Common myeloid progenitor, CD34-positive (primary cell): ENCODE measurements around the gene GFAP.

Experiments used
- CTCF ChIA-PET: fragments of 350-600 bp; sonication (Branson Sonifier 250); formaldehyde crosslinking; loops from one replicate; lab custom pipeline; 2021; ENCODE audit warnings: antibody characterized with exemption; lab: Charles Lee
- POLR2A ChIA-PET: fragments of 350-600 bp; sonication (Branson Sonifier 250); formaldehyde crosslinking; loops from one replicate; lab custom pipeline; 2021; ENCODE audit warnings: antibody characterized with exemption; lab: Charles Lee
- DNase-seq, 3 donors: peaks; one replicate each; pipeline versions ENCODE4 v3.0.0 to v3.0.0-alpha.2; 2013
- H3K27ac ChIP-seq, 2 experiments: 1 replicate in 1 of 2; 2 replicates in 1 of 2; pipeline ENCODE4 v1.7.0; 2013; ENCODE audit warnings: inconsistent platforms in 2 of 2, low read length in 2 of 2, mild to moderate bottlenecking in 2 of 2, low read depth in 1 of 2, moderate library complexity in 1 of 2; ENCODE audit not compliant: severe bottlenecking in 2 of 2, insufficient read depth in 1 of 2, poor library complexity in 1 of 2
- H3K27me3 ChIP-seq, 5 experiments: replicated peaks in 2 of 5; 1 replicate in 3 of 5; 2 replicates in 2 of 5; pipeline versions ENCODE4 v1.6.1 to v1.7.0; 2013; ENCODE audit warnings: low read length in 4 of 5, mild to moderate bottlenecking in 2 of 5, moderate library complexity in 2 of 5, inconsistent platforms in 1 of 5; ENCODE audit not compliant: insufficient read depth in 5 of 5, control insufficient read depth in 4 of 5
- H3K36me3 ChIP-seq, 4 experiments: 1 replicate in 2 of 4; 2 replicates in 2 of 4; pipeline versions ENCODE4 v1.6.1 to v1.7.0; 2013; ENCODE audit warnings: low read length in 3 of 4, control low read depth in 1 of 4, mild to moderate bottlenecking in 1 of 4; ENCODE audit not compliant: control insufficient read depth in 4 of 4, insufficient read depth in 4 of 4
- H3K4me1 ChIP-seq, 4 experiments: 1 replicate in 3 of 4; 2 replicates in 1 of 4; pipeline versions ENCODE4 v1.6.1 to v1.7.1; 2013; ENCODE audit warnings: low read length in 3 of 4, mild to moderate bottlenecking in 3 of 4, control low read depth in 1 of 4, inconsistent platforms in 1 of 4, moderate library complexity in 1 of 4; ENCODE audit not compliant: control insufficient read depth in 4 of 4, insufficient read depth in 4 of 4; ENCODE audit errors: control extremely low read depth in 1 of 4
- H3K4me3 ChIP-seq, 7 experiments: 1 replicate in 4 of 7; 2 replicates in 3 of 7; pipeline versions ENCODE4 v1.5.1 to v1.7.0; 2013; ENCODE audit warnings: mild to moderate bottlenecking in 7 of 7, low read length in 6 of 7, moderate library complexity in 6 of 7, inconsistent platforms in 2 of 7, low read depth in 2 of 7, control low read depth in 1 of 7; ENCODE audit not compliant: insufficient read depth in 4 of 7, control insufficient read depth in 1 of 7; ENCODE audit errors: extremely low read depth in 1 of 7
- H3K9me3 ChIP-seq, 5 experiments: 1 replicate in 4 of 5; 2 replicates in 1 of 5; pipeline versions ENCODE4 v1.6.1 to v1.7.1; 2013; ENCODE audit warnings: low read length in 4 of 5, mild to moderate bottlenecking in 2 of 5, inconsistent platforms in 1 of 5, low read depth in 1 of 5, moderate library complexity in 1 of 5; ENCODE audit not compliant: control insufficient read depth in 4 of 5, insufficient read depth in 2 of 5; ENCODE audit errors: control extremely low read depth in 1 of 5
- WGBS: methylation state at CpG from one replicate; pipeline ENCODE4 v1.1.5; 2013; ENCODE audit not compliant: insufficient coverage; 5-methylcytosine and 5-hydroxymethylcytosine counted together

GFAP gene

DNA sequence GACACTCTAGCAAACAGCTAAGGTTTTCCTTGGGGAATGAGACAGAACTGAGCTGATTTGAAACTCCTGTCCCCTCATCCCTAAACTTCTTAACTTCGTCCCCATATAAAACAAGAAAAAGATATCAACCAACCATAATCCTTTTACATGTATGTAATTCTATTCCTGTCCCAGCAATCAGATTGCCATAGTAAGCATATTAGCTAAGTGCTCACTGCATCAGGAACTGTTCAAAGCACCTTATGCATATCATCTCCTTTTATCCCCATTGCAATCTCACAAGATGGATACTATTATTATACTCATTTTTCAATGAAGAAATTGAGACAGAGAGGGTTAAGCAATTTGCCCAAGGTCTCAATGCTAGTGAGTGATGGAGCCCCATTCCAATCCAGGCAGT, 25.5 kb upstream of the GFAP start:
- Histone ChIP-seq H3K4me3 (no peak overlapping the region), H3K27ac (no peak overlapping the region), H3K9me3 (peaks cover 0 to 4% (median 0%) of the 10 kb centered on the region in 5 experiments), H3K4me1 (no peaks in the 10 kb centered on the region), H3K36me3 (peaks cover 2 to 23% (median 10%) of the 10 kb centered on the region in 4 experiments), H3K27me3 (no peaks in the 10 kb centered on the region)
- DNase-seq: no peak
- ChIA-PET CTCF (interaction anchor here (1.2 to 1.9 kb wide), 3 partner anchors 20 to 81 kb away, joined by 3 to 10 read pairs (median 5); no protein-coding TSS in a partner anchor), POLR2A (no interaction called here)
- WGBS: 100% methylated on average over 1 of the region's 1 CpG

DNA sequence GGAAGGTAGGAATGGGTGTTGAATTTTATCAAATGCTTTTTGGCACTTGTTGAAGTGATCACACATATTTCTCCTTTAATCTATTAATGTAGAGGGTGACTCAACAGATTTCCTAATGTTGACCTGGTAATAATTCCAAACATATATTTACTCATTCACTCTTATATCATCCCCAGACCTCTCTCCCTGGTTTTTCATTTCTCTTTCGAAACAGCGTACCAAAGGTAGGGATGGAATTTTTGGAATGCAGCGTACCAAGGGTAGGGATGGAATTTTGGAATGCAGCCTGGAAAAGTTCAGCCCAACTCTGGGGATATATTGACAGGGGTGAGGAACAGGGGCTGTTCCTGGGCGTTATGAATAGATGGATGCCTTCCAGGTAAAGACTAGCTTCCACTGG, 25.0 kb upstream of the GFAP start:
- Histone ChIP-seq H3K4me3 (no peak overlapping the region), H3K9me3 (peaks cover 0 to 4% (median 0%) of the 10 kb centered on the region in 5 experiments), H3K4me1 (no peaks in the 10 kb centered on the region), H3K27me3 (no peaks in the 10 kb centered on the region), H3K27ac (no peak overlapping the region), H3K36me3 (peaks cover 2 to 27% (median 15%) of the 10 kb centered on the region in 4 experiments)
- ChIA-PET CTCF (interaction anchor here (1.2 to 1.9 kb wide), 3 partner anchors 20 to 82 kb away, joined by 3 to 10 read pairs (median 5); no protein-coding TSS in a partner anchor), POLR2A (no interaction called here)
- DNase-seq: no peak
- WGBS: 97% methylated on average over 4 of the region's 4 CpGs

DNA sequence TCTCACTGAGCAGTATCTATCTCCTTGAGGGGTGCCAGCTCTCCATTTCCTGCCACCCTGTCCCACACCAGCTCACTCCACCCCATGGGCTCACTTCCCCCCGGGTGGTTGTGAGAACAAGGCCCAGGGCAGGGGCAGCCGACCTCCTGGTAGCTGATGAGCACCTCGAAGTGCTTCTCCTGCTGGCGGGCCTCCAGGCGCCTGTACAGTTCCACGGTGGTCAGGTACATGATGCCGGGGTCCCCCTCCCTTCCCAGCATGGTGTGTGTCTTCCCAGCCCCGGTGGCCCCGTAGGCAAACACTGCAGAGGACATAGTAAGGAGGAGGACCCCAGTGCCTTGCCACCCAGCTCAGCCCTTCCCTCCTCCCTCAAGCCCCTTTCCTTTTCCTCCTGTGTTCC, 19.8 kb upstream of the GFAP start:
- 100% methylated on average over 3 of the region's 9 CpGs for WGBS
- no peaks in the 10 kb centered on the region for H3K4me1 ChIP-seq
- ChIA-PET POLR2A (no interaction called here), CTCF (interaction anchor here (3.4 kb wide), 1 partner anchor 14 kb away, joined by 10 read pairs; no protein-coding TSS in a partner anchor)
- no peaks in the 10 kb centered on the region for H3K27me3 ChIP-seq
- no peak overlapping the region for H3K4me3 ChIP-seq
- H3K27ac ChIP-seq: no peak overlapping the region
- DNase-seq: no peak
- peaks cover 0 to 64% (median 40%) of the 10 kb centered on the region in 4 experiments for H3K36me3 ChIP-seq
- H3K9me3 ChIP-seq: peaks cover 0 to 4% (median 0%) of the 10 kb centered on the region in 5 experiments

DNA sequence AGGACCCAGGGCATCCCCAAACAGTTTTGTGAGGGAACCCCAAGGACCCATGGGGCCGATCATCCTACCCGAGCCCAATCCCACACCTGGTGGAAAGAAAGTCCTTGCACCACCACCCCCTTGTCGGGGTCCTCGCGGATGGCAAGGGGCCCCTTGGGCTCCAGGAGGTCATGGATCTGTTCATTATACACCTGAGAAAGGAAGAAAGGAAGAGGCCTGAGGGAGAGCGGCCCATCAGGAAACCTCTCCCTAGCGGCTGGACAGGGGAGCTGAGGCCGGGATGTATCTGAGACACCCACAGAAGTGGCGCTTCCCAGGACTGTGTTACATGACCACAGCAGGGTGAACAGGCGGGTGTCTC, 19.4 kb upstream of the GFAP start:
- H3K9me3 ChIP-seq: peaks cover 0 to 4% (median 0%) of the 10 kb centered on the region in 5 experiments
- no peak for DNase-seq
- 93% methylated on average over 3 of the region's 10 CpGs for WGBS
- H3K4me3 ChIP-seq: no peak overlapping the region
- ChIA-PET CTCF (interaction anchor here (3.4 kb wide), 1 partner anchor 14 kb away, joined by 10 read pairs; no protein-coding TSS in a partner anchor), POLR2A (no interaction called here)
- no peaks in the 10 kb centered on the region for H3K4me1 ChIP-seq
- peaks cover 0 to 68% (median 41%) of the 10 kb centered on the region in 4 experiments for H3K36me3 ChIP-seq
- H3K27me3 ChIP-seq: no peaks in the 10 kb centered on the region
- no peak overlapping the region for H3K27ac ChIP-seq

DNA sequence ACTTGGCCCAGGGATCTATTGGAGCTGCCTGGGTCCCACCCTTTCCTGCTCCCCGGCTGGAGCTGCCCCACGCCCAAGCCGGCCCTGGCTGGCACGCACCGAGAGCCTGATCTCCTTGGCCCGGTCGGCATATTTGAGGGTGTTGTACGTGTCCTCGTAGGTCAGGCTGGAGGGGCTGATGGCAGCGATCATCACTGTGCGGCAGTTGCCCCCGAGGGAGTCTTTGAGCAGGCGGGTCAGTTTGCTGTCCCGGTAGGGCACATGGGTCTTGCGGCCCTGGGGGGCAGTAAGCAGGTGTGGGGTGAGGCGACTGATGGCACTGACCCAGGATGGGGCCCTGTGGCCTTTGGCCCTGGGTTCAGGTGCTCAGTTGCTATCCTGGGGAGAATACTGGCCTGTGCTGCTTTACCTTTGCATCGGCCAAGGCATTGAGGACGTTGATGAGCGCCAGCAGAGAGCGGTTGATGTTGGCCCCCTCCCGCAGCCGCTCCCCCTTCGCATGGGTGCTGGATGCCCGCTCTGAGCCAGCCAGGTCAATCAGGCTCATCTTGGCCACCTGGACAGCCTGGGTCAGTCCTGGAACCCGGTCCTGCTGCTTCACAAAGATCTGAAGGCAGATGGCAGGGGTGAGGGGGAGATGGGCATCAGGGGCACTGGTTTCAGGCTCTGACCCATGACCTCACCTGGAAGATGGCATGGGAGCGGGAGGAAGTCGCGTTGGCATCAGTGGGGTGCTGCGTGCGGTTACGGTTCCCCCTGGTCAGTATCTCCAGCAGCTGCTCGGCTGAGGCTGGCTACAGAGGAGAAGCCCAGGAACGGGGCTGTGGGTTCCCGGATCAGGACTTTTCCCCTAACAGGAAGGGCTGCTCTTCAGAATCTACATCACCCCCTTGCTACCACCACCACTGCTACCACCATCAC, 18.8 kb upstream of the GFAP start:
- Histone ChIP-seq H3K36me3 (peaks cover 0 to 74% (median 44%) of the 10 kb centered on the region in 4 experiments), H3K4me1 (no peaks in the 10 kb centered on the region), H3K27ac (no peak overlapping the region), H3K4me3 (no peak overlapping the region), H3K27me3 (no peaks in the 10 kb centered on the region), H3K9me3 (peaks cover 0 to 4% (median 0%) of the 10 kb centered on the region in 5 experiments)
- no peak for DNase-seq
- WGBS: 97% methylated on average over 30 of the region's 34 CpGs
- ChIA-PET CTCF (interaction anchor here (3.4 kb wide), 1 partner anchor 13 kb away, joined by 10 read pairs; no protein-coding TSS in a partner anchor), POLR2A (interaction anchor here (0.8 kb wide), 1 partner anchor 18 kb away, joined by 3 read pairs; no protein-coding TSS in a partner anchor)

DNA sequence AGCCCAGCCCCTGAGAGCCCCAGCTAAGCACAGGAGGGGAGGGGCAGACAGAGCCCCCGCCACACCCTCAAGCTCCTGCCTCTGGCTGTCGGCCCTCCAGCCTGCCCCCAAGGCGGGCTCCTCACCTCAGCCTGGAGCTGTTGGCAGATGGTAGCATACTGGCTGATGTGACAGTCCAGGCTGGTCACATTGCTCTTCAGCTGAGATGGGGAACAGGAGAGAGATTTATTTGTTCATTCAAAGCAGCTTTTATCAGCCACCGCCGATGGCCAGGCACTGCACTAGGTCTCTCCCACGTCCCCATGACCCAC, 17.4 kb upstream of the GFAP start:
- POLR2A ChIA-PET: no interaction called here
- no peaks in the 10 kb centered on the region for H3K4me1 ChIP-seq

More for the DNA sequence above, 17.4 kb upstream of the GFAP start:
- Histone ChIP-seq H3K27ac (no peak overlapping the region), H3K9me3 (no peaks in the 10 kb centered on the region), H3K27me3 (no peaks in the 10 kb centered on the region), H3K4me3 (no peak overlapping the region), H3K36me3 (peaks cover 0 to 83% (median 47%) of the 10 kb centered on the region in 4 experiments)
- no peak for DNase-seq
- 100% methylated on average over 6 of the region's 6 CpGs for WGBS
- CTCF ChIA-PET: interaction anchor here (1.0 to 3.4 kb wide), 4 partner anchors 11 to 90 kb away, joined by 3 to 17 read pairs (median 4); no protein-coding TSS in a partner anchor
